Liver (tissue), 3 donors: ENCODE results near the gene GOLGA5.

Experiments used
- GABPA ChIP-seq, 2 donors: IDR thresholded peaks in 1 of 2; conservative IDR thresholded peaks in 1 of 2; 2 replicates each; pipeline ENCODE4 v1.6.1; 2016; ENCODE audit warnings: antibody characterized with exemption in 2 of 2, mild to moderate bottlenecking in 1 of 2, moderate library complexity in 1 of 2
- HNF4A ChIP-seq, 2 donors: conservative IDR thresholded peaks; 2 replicates each; pipeline ENCODE4 v1.6.1; 2016; ENCODE audit warnings: antibody characterized with exemption in 2 of 2, mild to moderate bottlenecking in 2 of 2
- TF ChIP-seq, protein P1 (sequence below): fragments of 150-350 bp; IDR thresholded peaks from 2 replicates; pipeline ENCODE4 v1.5.1; 2017; ENCODE audit warnings: improper control_type of control experiment, low read depth, low read length; ENCODE audit not compliant: missing input control
- donor health status: healthy.
- donor health status: healthy.

GRCh38 chr14:92787554-92787953, 6.6 kb upstream of the GOLGA5 start:
- no peak for TF ChIP-seq HNF4A (conservative IDR thresholded peaks at IDR 0.05)
- TF ChIP-seq, protein P1, sequence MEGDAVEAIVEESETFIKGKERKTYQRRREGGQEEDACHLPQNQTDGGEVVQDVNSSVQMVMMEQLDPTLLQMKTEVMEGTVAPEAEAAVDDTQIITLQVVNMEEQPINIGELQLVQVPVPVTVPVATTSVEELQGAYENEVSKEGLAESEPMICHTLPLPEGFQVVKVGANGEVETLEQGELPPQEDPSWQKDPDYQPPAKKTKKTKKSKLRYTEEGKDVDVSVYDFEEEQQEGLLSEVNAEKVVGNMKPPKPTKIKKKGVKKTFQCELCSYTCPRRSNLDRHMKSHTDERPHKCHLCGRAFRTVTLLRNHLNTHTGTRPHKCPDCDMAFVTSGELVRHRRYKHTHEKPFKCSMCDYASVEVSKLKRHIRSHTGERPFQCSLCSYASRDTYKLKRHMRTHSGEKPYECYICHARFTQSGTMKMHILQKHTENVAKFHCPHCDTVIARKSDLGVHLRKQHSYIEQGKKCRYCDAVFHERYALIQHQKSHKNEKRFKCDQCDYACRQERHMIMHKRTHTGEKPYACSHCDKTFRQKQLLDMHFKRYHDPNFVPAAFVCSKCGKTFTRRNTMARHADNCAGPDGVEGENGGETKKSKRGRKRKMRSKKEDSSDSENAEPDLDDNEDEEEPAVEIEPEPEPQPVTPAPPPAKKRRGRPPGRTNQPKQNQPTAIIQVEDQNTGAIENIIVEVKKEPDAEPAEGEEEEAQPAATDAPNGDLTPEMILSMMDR: no peak
- no peak for TF ChIP-seq GABPA (IDR thresholded peaks at IDR 0.05 in 1 of 2, conservative IDR thresholded peaks at IDR 0.05 in 1 of 2)
